Kidney (tissue), 14 donors: Measurements from ENCODE around the gene PIANP. TPM values are rescaled to one million over a fixed set of nuclear protein-coding genes. Genes with fewer than 3 reads are reported as not detected.

Experiments used
- DNase-seq, 5 donors: peaks; one replicate each; pipeline ENCODE4 v3.0.0-alpha.2; 2013 to 2020
- FAIRE-seq: peaks from 2 replicates; lab custom pipeline; 2012; peaks lifted over from hg19 to GRCh38; lab: Jason Lieb, UNC
- H3K27ac ChIP-seq, 2 donors: one replicate each; pipeline ENCODE4 v1.7.0; 2013; ENCODE audit warnings: low read depth in 2 of 2, low read length in 2 of 2, inconsistent platforms in 1 of 2
- H3K27me3 ChIP-seq: one replicate; pipeline ENCODE4 v1.7.1; 2013; ENCODE audit warnings: low read length, inconsistent platforms; ENCODE audit not compliant: control insufficient read depth, insufficient read depth
- H3K36me3 ChIP-seq, 3 donors: one replicate each; pipeline versions ENCODE4 v1.7.0 to v1.7.1; 2013; ENCODE audit warnings: low read length in 3 of 3, control low read depth in 1 of 3, inconsistent platforms in 1 of 3; ENCODE audit not compliant: insufficient read depth in 3 of 3, control insufficient read depth in 2 of 3
- H3K4me1 ChIP-seq, 3 donors: one replicate each; pipeline versions ENCODE4 v1.7.0 to v1.7.1; 2013; ENCODE audit warnings: low read length in 3 of 3, inconsistent platforms in 1 of 3, low read depth in 1 of 3; ENCODE audit not compliant: control insufficient read depth in 2 of 3, insufficient read depth in 2 of 3
- H3K4me3 ChIP-seq, 3 donors: one replicate each; pipeline versions ENCODE4 v1.7.0 to v1.8.1; 2013; ENCODE audit warnings: low read length in 3 of 3, control low read depth in 1 of 3, inconsistent platforms in 1 of 3
- H3K9ac ChIP-seq, 3 donors: one replicate each; pipeline versions ENCODE4 v1.7.0 to v1.7.1; 2013; ENCODE audit warnings: low read length in 3 of 3, control low read depth in 1 of 3, inconsistent platforms in 1 of 3
- H3K9me3 ChIP-seq, 3 donors: one replicate each; pipeline versions ENCODE4 v1.7.0 to v1.7.1; 2013; ENCODE audit warnings: low read length in 3 of 3, control low read depth in 1 of 3, inconsistent platforms in 1 of 3; ENCODE audit not compliant: control insufficient read depth in 2 of 3, insufficient read depth in 1 of 3
- intact Hi-C: fragments of 100-400 bp; cut with DNase I; formaldehyde crosslinking; loops from one replicate; pipeline ENCODE4 v1.11.1; 2022
- polyA plus RNA-seq: library from polyadenylated mRNA; stranded (reverse); fragments of 350-450 nt; fragmentation: Illumina TruSeq; extraction: RNeasy Lipid Tissue Mini Kit (QIAGEN cat#74804); gene quantifications from one replicate; pipeline ENCODE4 v1.2.3, GENCODE V29; 2014; ENCODE audit warnings: low read depth, low replicate concordance; ENCODE audit not compliant: insufficient read depth
- total RNA-seq: library from RNA; stranded (reverse); fragmentation: NEBNext Ultra II Directional; extraction: Animal tissue kit (Norgen Biotek cat#: 25700); gene quantifications from one replicate; pipeline ENCODE4 v1.2.1, GENCODE V29; 2021
- TF ChIP-seq, protein P1 (sequence below): IDR thresholded peaks from 3 replicates; pipeline ENCODE4 v1.5.1; 2012; ENCODE audit warnings: mild to moderate bottlenecking, moderate library complexity, borderline replicate concordance; ENCODE audit not compliant: insufficient read depth; ENCODE audit errors: extremely low read depth
- donor health status: control.
- donor health status: control.
- donor health status: control.
- donor health status: control.
- donor health status: control.
- donor health status: DM: yes; HTN: yes; CAD: no.
- donor health status: Normal renal cell carcinoma (clear cell type).

PIANP gene
- total and polyA plus RNA-seq, 2 donors from 2014 or later, result 0.45 to 0.63 TPM

DNA sequence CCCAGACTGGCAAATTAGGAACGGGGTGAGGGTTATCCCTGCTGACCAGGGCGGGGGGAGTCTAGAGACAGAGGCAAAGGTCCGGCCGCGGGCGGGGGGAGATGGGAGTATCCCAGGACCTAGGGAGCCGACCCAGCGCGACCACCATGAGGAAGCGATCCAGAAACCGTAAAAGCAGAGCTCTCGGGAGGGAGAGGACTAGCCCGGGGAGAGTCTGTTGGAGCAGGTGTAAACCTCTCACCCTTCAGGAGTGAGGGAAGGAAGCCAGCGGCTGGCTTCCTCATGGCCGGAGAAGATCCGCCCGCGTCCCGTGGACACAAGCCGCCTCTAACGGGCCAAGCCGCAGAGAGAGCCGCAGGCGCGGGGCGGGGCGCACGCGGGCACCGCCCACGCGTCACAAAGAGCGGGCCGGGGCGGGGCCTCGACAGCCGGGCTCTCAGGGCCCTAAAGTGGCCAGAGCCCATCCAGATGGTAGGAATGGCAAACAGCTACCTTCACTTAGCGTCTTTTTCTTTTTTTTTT is 53.5 kb downstream of the PIANP start, which contains the start of gene ACRBP:
Gene ACRBP (minus strand): TSS at position 350 of the 522 bp plus-strand sequence. CDS start 66 bp downstream, at position 284.
- TF ChIP-seq, protein P1, sequence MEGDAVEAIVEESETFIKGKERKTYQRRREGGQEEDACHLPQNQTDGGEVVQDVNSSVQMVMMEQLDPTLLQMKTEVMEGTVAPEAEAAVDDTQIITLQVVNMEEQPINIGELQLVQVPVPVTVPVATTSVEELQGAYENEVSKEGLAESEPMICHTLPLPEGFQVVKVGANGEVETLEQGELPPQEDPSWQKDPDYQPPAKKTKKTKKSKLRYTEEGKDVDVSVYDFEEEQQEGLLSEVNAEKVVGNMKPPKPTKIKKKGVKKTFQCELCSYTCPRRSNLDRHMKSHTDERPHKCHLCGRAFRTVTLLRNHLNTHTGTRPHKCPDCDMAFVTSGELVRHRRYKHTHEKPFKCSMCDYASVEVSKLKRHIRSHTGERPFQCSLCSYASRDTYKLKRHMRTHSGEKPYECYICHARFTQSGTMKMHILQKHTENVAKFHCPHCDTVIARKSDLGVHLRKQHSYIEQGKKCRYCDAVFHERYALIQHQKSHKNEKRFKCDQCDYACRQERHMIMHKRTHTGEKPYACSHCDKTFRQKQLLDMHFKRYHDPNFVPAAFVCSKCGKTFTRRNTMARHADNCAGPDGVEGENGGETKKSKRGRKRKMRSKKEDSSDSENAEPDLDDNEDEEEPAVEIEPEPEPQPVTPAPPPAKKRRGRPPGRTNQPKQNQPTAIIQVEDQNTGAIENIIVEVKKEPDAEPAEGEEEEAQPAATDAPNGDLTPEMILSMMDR, result no peak
- Histone ChIP-seq H3K9ac (peak within 1 kb of the TSS in 1 of 3 donors; percentile 73), H3K27me3 (no peaks in the 10 kb centered on the region), H3K9me3 (no peaks in the 10 kb centered on the region), H3K4me1 (peaks cover 0 to 4% (median 0%) of the 10 kb centered on the region in 3 donors), H3K4me3 (peak within 1 kb of the TSS; percentile 28 to 51 (median 46)), H3K27ac (no peak within 1 kb of the TSS), H3K36me3 (peaks cover 3 to 21% (median 14%) of the 10 kb centered on the region in 3 donors)
- FAIRE-seq (no peak), DNase-seq (peak; percentile 72 to 90 (median 84))
- intact Hi-C loops, result no loop called here

DNA sequence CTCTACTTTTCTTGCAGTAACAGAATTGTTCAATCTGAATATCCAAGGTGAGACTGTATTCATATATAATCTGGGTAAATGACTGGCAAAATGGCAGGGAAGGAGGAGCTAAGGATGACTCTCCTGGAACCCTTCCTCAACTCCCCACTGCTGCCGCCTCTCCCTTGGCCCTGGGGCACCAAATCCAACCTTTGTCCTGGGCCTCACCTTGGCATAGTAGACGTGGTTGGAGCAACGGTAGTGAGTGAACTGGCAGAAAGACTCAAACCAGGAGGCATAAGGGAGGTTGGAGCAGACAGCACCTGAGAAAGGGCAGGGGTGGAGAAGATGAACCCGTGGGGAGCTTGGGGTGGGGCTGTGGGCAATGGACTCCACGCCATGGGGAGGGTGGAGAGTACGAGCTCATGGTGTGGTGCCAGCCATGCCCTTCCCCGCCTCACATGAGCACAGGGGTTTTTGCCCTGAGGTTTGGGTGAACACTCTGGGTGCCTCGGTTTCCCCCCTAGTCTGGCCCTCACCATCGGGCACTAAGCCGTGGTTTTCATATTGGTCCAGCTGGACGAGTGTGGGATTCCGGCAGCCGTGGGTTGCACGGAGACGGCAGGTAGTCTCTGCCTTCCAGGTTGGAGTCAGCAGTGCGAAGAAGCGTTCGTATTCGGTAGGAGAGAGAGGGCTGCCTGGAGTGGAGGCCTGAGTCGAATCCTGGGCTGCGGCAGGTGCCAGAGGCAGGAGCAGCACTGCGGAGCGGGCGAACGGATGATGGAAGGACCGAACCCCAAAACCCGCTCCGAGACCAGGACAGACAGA is 54.1 kb downstream of the PIANP start:
- H3K27ac ChIP-seq, result no peak overlapping the region
- intact Hi-C loops, result no loop called here
- TF ChIP-seq, protein P1, result no peak
- H3K4me3 ChIP-seq, result peak overlapping the region in 2 of 3 donors; percentile 46 to 51
- DNase-seq (no peak), FAIRE-seq (no peak)
- no peaks in the 10 kb centered on the region for H3K27me3 ChIP-seq
- H3K36me3 ChIP-seq, result peaks cover 2 to 19% (median 10%) of the 10 kb centered on the region in 3 donors
- no peaks in the 10 kb centered on the region for H3K9me3 ChIP-seq
- H3K4me1 ChIP-seq, result peaks cover 0 to 4% (median 0%) of the 10 kb centered on the region in 3 donors
- peak overlapping the region in 1 of 3 donors; percentile 73 for H3K9ac ChIP-seq

DNA sequence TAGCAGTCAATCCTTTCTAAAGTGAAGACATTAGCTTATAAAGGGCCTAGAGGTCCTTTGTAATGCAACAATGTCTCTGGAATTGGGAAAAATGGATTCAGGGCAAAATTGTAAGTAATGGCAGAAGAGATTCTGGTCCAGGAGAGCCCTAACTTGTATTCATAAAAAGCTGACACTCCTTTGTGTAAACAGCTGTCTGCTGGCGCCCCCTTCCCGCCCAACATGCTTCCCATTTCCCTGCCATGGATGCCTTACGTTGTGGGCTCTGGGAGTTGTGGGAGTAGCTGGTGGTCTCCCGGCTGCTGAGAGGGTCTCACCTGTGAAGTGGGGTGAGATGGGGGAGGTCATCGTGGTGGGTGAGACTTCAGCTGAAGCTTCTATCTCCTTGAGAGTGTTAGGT is 55.7 kb downstream of the PIANP start:
- Histone ChIP-seq H3K4me1 (peaks cover 0 to 4% (median 0%) of the 10 kb centered on the region in 3 donors), H3K4me3 (no peak overlapping the region), H3K9ac (no peak overlapping the region), H3K27ac (no peak overlapping the region), H3K36me3 (peaks cover 0 to 7% (median 0%) of the 10 kb centered on the region in 3 donors), H3K27me3 (no peaks in the 10 kb centered on the region), H3K9me3 (no peaks in the 10 kb centered on the region)
- intact Hi-C loops, result no loop called here
- no peak for FAIRE-seq
- TF ChIP-seq, protein P1, result peak; percentile 41
- peak in 2 of 5 donors; percentile 61 to 68 for DNase-seq
